ENCODE measurements around the gene PGGHG. TPM values are rescaled to one million over a fixed set of nuclear protein-coding genes. Genes with fewer than 3 reads are reported as not detected.

The PGGHG gene
- polyA plus RNA-seq, 3 donors = 1.6 to 82.9 (median 2.1) TPM

DNA sequence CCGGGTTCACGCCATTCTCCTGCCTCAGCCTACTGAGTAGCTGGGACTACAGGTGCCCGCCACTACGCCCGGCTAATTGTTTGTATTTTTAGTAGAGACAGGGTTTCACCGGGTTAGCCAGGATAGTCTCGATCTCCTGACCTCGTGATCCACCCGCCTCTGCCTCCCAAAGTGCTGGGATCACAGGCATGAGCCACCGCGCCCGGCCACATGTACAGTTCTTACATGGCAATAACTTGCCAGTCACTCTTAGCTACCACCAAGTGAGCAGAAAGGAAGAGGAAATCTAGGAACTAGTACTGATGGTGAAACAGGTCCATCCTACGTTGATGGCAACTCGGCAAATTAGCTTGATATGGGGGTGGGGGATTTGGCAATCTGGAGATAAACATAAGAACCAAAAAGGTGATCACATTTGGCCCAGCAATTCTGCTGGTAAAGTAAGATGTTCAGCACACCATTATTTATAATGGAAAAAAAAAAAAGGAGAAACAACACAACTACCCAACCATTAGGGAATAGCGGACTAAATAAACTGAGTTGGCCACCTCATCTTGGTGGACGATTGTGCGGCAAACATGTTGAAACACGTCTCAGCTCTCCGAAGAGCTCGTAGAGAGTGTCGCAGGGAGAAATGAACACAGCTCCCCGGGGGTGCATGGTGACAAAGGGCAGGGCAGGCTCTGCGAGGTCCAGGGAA, 5.4 kb upstream of the PGGHG start:
- no peak overlapping the region for H3K4me3 ChIP-seq (replicated peaks in 1 of 3; ENCODE audit: low read depth in 2 of 3, low read length in 3 of 3)
- DNase-seq = no peak
- no peak overlapping the region for H3K4me2 ChIP-seq (replicated peaks; ENCODE audit: extremely low read depth, low read length, poor library complexity, severe bottlenecking)
- H3K9ac ChIP-seq (ENCODE audit: insufficient read depth, low read length, poor library complexity, severe bottlenecking) = no peak overlapping the region
- H2AFZ ChIP-seq (ENCODE audit: insufficient read depth, low read depth, low read length, poor library complexity, severe bottlenecking) = no peak overlapping the region
- peaks cover 0 to 14% of the 10 kb centered on the region in 2 donors for H3K9me3 ChIP-seq (replicated peaks in 1 of 2; ENCODE audit: control insufficient read depth in 1 of 2, insufficient read depth in 1 of 2, low read length in 2 of 2)
- TF ChIP-seq CTCF (IDR thresholded peaks at IDR 0.05) = no peak
- intact Hi-C loops (cut with micrococcal nuclease) = no loop called here
- Mint-ChIP-seq H3K27ac (peak overlapping the region in 2 of 7 donors; percentile 19 to 64), H3K9me3 (peaks cover 0 to 26% (median 10%) of the 10 kb centered on the region in 7 donors), H3K4me1 (peaks cover 33% of the 10 kb centered on the region), H3K36me3 (peaks cover 9 to 22% of the 10 kb centered on the region in 2 donors), H3K27me3 (ENCODE audit: low read depth in 3 of 3) (peaks cover 60 to 90% (median 63%) of the 10 kb centered on the region in 3 donors), H3K4me3 (peak overlapping the region in 1 of 2 donors; percentile 41)
- H3K27ac ChIP-seq (ENCODE audit: low read depth in 1 of 2, low read length in 2 of 2) = no peak overlapping the region
- H4K20me1 ChIP-seq (ENCODE audit: insufficient read depth, low read length) = peaks cover 5% of the 10 kb centered on the region
- WGBS (ENCODE audit: insufficient coverage) = 90% methylated on average over 14 of the region's 23 CpGs
- H3K36me3 ChIP-seq (replicated peaks in 1 of 2; ENCODE audit: control insufficient read depth in 1 of 2, insufficient read depth in 2 of 2, low read length in 2 of 2) = no peaks in the 10 kb centered on the region
- no peaks in the 10 kb centered on the region for H3K79me2 ChIP-seq (ENCODE audit: insufficient read depth, low read length)
- H3K27me3 ChIP-seq (ENCODE audit: control insufficient read depth in 2 of 2, insufficient read depth in 2 of 2, low read length in 2 of 2) = peaks cover 35 to 63% of the 10 kb centered on the region in 2 donors
- H3K4me1 ChIP-seq (ENCODE audit: control insufficient read depth in 1 of 2, insufficient read depth in 2 of 2, low read length in 2 of 2) = peaks cover 36 to 44% of the 10 kb centered on the region in 2 donors

DNA sequence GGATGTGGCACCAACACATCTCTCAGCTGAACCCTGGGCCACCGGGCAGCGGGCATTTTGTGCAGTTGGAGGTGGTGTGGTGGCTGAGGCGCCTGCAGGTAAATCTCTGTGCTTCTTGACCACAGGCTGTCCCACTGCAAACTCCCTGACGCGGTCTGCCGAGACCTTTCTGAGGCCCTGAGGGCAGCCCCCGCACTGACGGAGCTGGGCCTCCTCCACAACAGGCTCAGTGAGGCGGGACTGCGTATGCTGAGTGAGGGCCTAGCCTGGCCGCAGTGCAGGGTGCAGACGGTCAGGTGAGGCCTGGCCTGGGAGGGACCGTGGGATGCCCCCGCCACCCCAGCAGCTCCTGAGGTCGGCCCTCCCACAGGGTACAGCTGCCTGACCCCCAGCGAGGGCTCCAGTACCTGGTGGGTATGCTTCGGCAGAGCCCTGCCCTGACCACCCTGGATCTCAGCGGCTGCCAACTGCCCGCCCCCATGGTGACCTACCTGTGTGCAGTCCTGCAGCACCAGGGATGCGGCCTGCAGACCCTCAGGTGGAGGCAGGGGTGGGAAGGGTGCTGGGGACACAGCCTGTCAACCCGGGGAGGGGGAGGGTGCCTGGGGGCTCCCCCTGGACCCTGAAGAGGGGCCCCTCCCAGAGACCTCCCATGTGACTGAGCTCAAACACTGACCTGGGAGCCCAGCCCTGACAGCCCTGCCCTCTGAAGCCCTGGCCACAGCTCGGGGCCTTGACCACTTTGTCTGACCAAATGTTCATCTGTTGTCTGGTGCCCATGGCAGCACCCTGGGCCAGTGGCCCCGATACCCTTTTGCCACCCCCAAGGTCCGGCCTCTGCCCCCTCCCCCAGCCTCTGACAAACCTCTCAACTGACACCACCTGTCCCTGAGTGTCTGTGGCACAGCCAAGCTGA, 4.6 kb upstream of the PGGHG start:
- H3K9me3 ChIP-seq (replicated peaks in 1 of 2; ENCODE audit: control insufficient read depth in 1 of 2, insufficient read depth in 1 of 2, low read length in 2 of 2) = peaks cover 0 to 13% of the 10 kb centered on the region in 2 donors
- no peaks in the 10 kb centered on the region for H3K36me3 ChIP-seq (replicated peaks in 1 of 2; ENCODE audit: control insufficient read depth in 1 of 2, insufficient read depth in 2 of 2, low read length in 2 of 2)
- no peak overlapping the region for H3K4me3 ChIP-seq (replicated peaks in 1 of 3; ENCODE audit: low read depth in 2 of 3, low read length in 3 of 3)
- Mint-ChIP-seq H3K4me3 (no peak overlapping the region), H3K36me3 (peaks cover 9 to 20% of the 10 kb centered on the region in 2 donors), H3K27me3 (ENCODE audit: low read depth in 3 of 3) (peaks cover 56 to 84% (median 59%) of the 10 kb centered on the region in 3 donors), H3K9me3 (peaks cover 0 to 25% (median 10%) of the 10 kb centered on the region in 7 donors), H3K4me1 (peaks cover 31% of the 10 kb centered on the region), H3K27ac (no peak overlapping the region)
- peaks cover 5% of the 10 kb centered on the region for H4K20me1 ChIP-seq (ENCODE audit: insufficient read depth, low read length)
- H3K9ac ChIP-seq (ENCODE audit: insufficient read depth, low read length, poor library complexity, severe bottlenecking) = no peak overlapping the region
- no peak overlapping the region for H3K4me2 ChIP-seq (replicated peaks; ENCODE audit: extremely low read depth, low read length, poor library complexity, severe bottlenecking)
- H2AFZ ChIP-seq (ENCODE audit: insufficient read depth, low read depth, low read length, poor library complexity, severe bottlenecking) = no peak overlapping the region
- H3K79me2 ChIP-seq (ENCODE audit: insufficient read depth, low read length) = no peaks in the 10 kb centered on the region
- DNase-seq = no peak
- intact Hi-C loops (cut with micrococcal nuclease) = loop anchor here in 1 of 2 donors (5.0 kb wide), 1 partner anchor 32 kb away; no protein-coding TSS in a partner anchor
- H3K27me3 ChIP-seq (ENCODE audit: control insufficient read depth in 2 of 2, insufficient read depth in 2 of 2, low read length in 2 of 2) = peaks cover 29 to 58% of the 10 kb centered on the region in 2 donors
- no peak for TF ChIP-seq CTCF (IDR thresholded peaks at IDR 0.05)
- 97% methylated on average over 20 of the region's 24 CpGs for WGBS (ENCODE audit: insufficient coverage)
- H3K27ac ChIP-seq (ENCODE audit: low read depth in 1 of 2, low read length in 2 of 2) = no peak overlapping the region
- H3K4me1 ChIP-seq (ENCODE audit: control insufficient read depth in 1 of 2, insufficient read depth in 2 of 2, low read length in 2 of 2) = peaks cover 30 to 39% of the 10 kb centered on the region in 2 donors

Measured in CD14-positive monocyte (primary cell).